Endothelial cell of umbilical vein (primary cell): ENCODE measurements around the gene TVP23A. TPM values are rescaled to one million over a fixed set of nuclear protein-coding genes. Genes with fewer than 3 reads are reported as not detected.

Experiments used
- BruUV-seq: library from RNA; stranded (reverse); fragments of 400-500 nt; replicated peaks from 2 replicates; lab custom pipeline; 2021; lab: Mats Ljungman, UMichigan
- CTCF ChIA-PET: fragments of 300-600, 350-600 bp; sonication (Branson Sonifier 250); formaldehyde crosslinking; loops from one replicate; lab custom pipeline; 2021; ENCODE audit warnings: antibody characterized with exemption, inconsistent platforms; lab: Charles Lee
- POLR2A ChIA-PET: fragments of 300-600, 350-600 bp; sonication (Branson Sonifier 250); formaldehyde crosslinking; loops from one replicate; lab custom pipeline; 2021; ENCODE audit warnings: antibody characterized with exemption, inconsistent platforms; lab: Charles Lee
- DNase-seq: peaks from one replicate; pipeline ENCODE4 v3.0.0-alpha.2; 2011; ENCODE audit warnings: low read depth, low spot score
- FAIRE-seq: peaks from 2 replicates; lab custom pipeline; 2011; peaks lifted over from hg19 to GRCh38; lab: Jason Lieb, UNC
- H2AFZ ChIP-seq: 2 replicates; pipeline ENCODE4 v1.6.0; 2012; ENCODE audit warnings: low read depth, low read length, control low read depth, inconsistent platforms
- H3K27ac ChIP-seq: 2 replicates; pipeline ENCODE4 v1.5.1; 2011; ENCODE audit warnings: low read depth, mild to moderate bottlenecking, control low read depth, low read length, moderate library complexity; ENCODE audit not compliant: insufficient read depth
- H3K27me3 ChIP-seq, 2 experiments: 2 replicates each; pipeline versions ENCODE4 v1.6.0 to v1.6.1; 2011; ENCODE audit warnings: low read length in 2 of 2, mixed read lengths in 1 of 2; ENCODE audit not compliant: control insufficient read depth in 2 of 2, insufficient read depth in 2 of 2
- H3K36me3 ChIP-seq, 2 experiments: 2 replicates in 1 of 2; 3 replicates in 1 of 2; pipeline ENCODE4 v1.5.1; 2011; ENCODE audit warnings: low read length in 2 of 2, mild to moderate bottlenecking in 1 of 2, moderate library complexity in 1 of 2; ENCODE audit not compliant: control insufficient read depth in 2 of 2, insufficient read depth in 2 of 2; ENCODE audit errors: extremely low read depth in 1 of 2
- H3K4me1 ChIP-seq: 3 replicates; pipeline ENCODE4 v1.5.1; 2011; ENCODE audit warnings: mild to moderate bottlenecking, low read length; ENCODE audit not compliant: control insufficient read depth, insufficient read depth; ENCODE audit errors: extremely low read depth
- H3K4me2 ChIP-seq: 2 replicates; pipeline ENCODE4 v1.6.1; 2011; ENCODE audit warnings: low read length, control low read depth, mixed read lengths; ENCODE audit not compliant: insufficient read depth
- H3K4me3 ChIP-seq, 3 experiments: fragments of 200-600 bp in 1 of 3; sonication (generic), shearing (Covaris generic) in 1 of 3; replicated peaks in 1 of 3; 2 replicates each; pipeline ENCODE4 v1.5.1; 2011 to 2016; ENCODE audit warnings: control low read depth in 3 of 3, low read length in 3 of 3, mild to moderate bottlenecking in 2 of 3, inconsistent platforms in 1 of 3, low read depth in 1 of 3, moderate library complexity in 1 of 3; ENCODE audit not compliant: insufficient read depth in 1 of 3
- H3K79me2 ChIP-seq: 2 replicates; pipeline ENCODE4 v1.6.0; 2012; ENCODE audit warnings: low read length, inconsistent platforms; ENCODE audit not compliant: control insufficient read depth, insufficient read depth
- H3K9ac ChIP-seq: replicated peaks from 2 replicates; pipeline ENCODE3; 2011; ENCODE audit warnings: low read length, control low read depth; ENCODE audit not compliant: insufficient read depth; ENCODE audit errors: extremely low read depth
- H3K9me1 ChIP-seq: replicated peaks from 3 replicates; pipeline ENCODE4 v1.6.0; 2011; ENCODE audit warnings: mild to moderate bottlenecking, low read length; ENCODE audit not compliant: control insufficient read depth, insufficient read depth; ENCODE audit errors: extremely low read depth
- H3K9me3 ChIP-seq: replicated peaks from 2 replicates; pipeline ENCODE4 v1.5.1; 2012; ENCODE audit warnings: low read length, inconsistent platforms; ENCODE audit not compliant: control insufficient read depth, insufficient read depth
- H4K20me1 ChIP-seq: replicated peaks from 2 replicates; pipeline ENCODE3; 2011; ENCODE audit warnings: mild to moderate bottlenecking, low read length; ENCODE audit not compliant: control insufficient read depth, insufficient read depth; ENCODE audit errors: extremely low read depth
- FOS ChIP-seq: IDR thresholded peaks from 2 replicates; pipeline ENCODE4 v1.6.1; 2011; ENCODE audit warnings: mild to moderate bottlenecking, low read length, moderate library complexity, borderline replicate concordance; ENCODE audit not compliant: insufficient read depth
- GATA2 ChIP-seq: IDR thresholded peaks from 2 replicates; pipeline ENCODE4 v1.7.0; 2011; ENCODE audit warnings: low read depth, mild to moderate bottlenecking, moderate library complexity, mixed read lengths, low read length; ENCODE audit not compliant: insufficient read length, insufficient read depth
- JUN ChIP-seq: IDR thresholded peaks from 2 replicates; pipeline ENCODE4 v1.6.1; 2011; ENCODE audit warnings: borderline replicate concordance, low read depth; ENCODE audit not compliant: insufficient read length, insufficient read depth
- MYC ChIP-seq: IDR thresholded peaks from one replicate; pipeline ENCODE4 v1.6.1; 2011; ENCODE audit warnings: mild to moderate bottlenecking, low read depth, low read length
- POLR2A ChIP-seq: IDR thresholded peaks from 2 replicates; pipeline ENCODE4 v1.6.1; 2012; ENCODE audit warnings: low read depth, mild to moderate bottlenecking, control low read depth, low read length
- POLR2AphosphoS5 ChIP-seq: IDR thresholded peaks from 2 replicates; pipeline ENCODE4 v1.6.1; 2012; ENCODE audit warnings: low read depth, mild to moderate bottlenecking, control low read depth, low read length, moderate library complexity; ENCODE audit not compliant: insufficient read depth
- dilution Hi-C: fragments of 300-500 bp; cut with MboI; formaldehyde crosslinking; loops from one replicate; pipeline ENCODE4 v1.15.0; 2019; ENCODE audit warnings: low sequenced_read_pairs; ENCODE audit not compliant: extremely low pct_ligation_motif_present
- intact Hi-C: fragments of 100-400 bp; cut with micrococcal nuclease; formaldehyde crosslinking; loops from one replicate; pipeline ENCODE4 v1.10.0; 2022
- polyA plus RNA-seq, 4 experiments: library from polyadenylated mRNA; depleted of rRNA in 3 of 4; stranded (reverse) in 3 of 4; unstranded in 1 of 4; fragments of >200 nt; gene quantifications; 2 replicates each; pipeline versions ENCODE4 v1.2.1 to v1.2.3, GENCODE V29; 2011 to 2012; ENCODE audit warnings: missing spikeins in 1 of 4
- total RNA-seq: library from RNA; stranded (reverse); gene quantifications from 2 replicates; pipeline ENCODE4 v1.2.3, GENCODE V29; 2021
- TF ChIP-seq, protein P1 (sequence below), 2 donors: IDR thresholded peaks; 1 replicate in 1 of 2; 2 replicates in 1 of 2; pipeline ENCODE4 v1.5.1; 2011; ENCODE audit warnings: low read length in 2 of 2, mild to moderate bottlenecking in 2 of 2, moderate library complexity in 2 of 2, control low read depth in 1 of 2, inconsistent platforms in 1 of 2, low read depth in 1 of 2; ENCODE audit not compliant: insufficient read depth in 1 of 2; ENCODE audit errors: extremely low read depth in 1 of 2
- TF ChIP-seq, protein P2 (sequence below): IDR thresholded peaks from 2 replicates; pipeline ENCODE4 v1.6.1; 2011; ENCODE audit not compliant: insufficient read depth, insufficient read length

TVP23A gene
- total and polyA plus RNA-seq, 2 donors (not counting 3 experiments of a cell fraction or from before 2014, with no cell fraction given): not detected

DNA sequence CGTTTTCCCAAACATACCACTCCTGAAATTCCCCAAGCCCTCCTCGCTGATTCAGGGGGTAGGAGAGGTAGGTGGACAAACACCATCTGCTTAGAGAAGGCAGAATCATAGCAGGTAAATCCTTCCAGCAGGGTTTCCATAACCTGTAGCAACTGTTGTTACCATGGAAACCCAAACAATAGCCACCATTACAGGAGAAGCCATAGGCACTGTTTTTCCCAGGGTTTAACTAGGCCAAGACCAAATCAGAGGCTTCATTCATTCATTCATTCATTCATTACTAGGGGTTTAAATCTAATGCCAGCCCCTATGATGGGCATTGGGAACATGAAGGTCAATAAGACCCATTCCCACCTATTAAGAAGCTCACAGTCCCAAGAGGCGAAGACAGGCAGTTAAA lies 32.9 kb upstream of the TVP23A start:
- Histone ChIP-seq H3K36me3 (no peaks in the 10 kb centered on the region), H3K4me3 (no peak overlapping the region), H3K9me3 (no peaks in the 10 kb centered on the region), H3K27ac (no peak overlapping the region), H4K20me1 (no peaks in the 10 kb centered on the region), H3K9me1 (no peaks in the 10 kb centered on the region), H3K4me2 (no peak overlapping the region), H3K4me1 (no peaks in the 10 kb centered on the region), H3K27me3 (no peaks in the 10 kb centered on the region), H3K79me2 (no peaks in the 10 kb centered on the region), H2AFZ (no peak overlapping the region), H3K9ac (no peak overlapping the region)
- TF ChIP-seq POLR2AphosphoS5: no peak
- TF ChIP-seq GATA2: no peak
- no peak for TF ChIP-seq MYC
- no peak for TF ChIP-seq POLR2A
- no peak for TF ChIP-seq JUN
- TF ChIP-seq, protein P1, sequence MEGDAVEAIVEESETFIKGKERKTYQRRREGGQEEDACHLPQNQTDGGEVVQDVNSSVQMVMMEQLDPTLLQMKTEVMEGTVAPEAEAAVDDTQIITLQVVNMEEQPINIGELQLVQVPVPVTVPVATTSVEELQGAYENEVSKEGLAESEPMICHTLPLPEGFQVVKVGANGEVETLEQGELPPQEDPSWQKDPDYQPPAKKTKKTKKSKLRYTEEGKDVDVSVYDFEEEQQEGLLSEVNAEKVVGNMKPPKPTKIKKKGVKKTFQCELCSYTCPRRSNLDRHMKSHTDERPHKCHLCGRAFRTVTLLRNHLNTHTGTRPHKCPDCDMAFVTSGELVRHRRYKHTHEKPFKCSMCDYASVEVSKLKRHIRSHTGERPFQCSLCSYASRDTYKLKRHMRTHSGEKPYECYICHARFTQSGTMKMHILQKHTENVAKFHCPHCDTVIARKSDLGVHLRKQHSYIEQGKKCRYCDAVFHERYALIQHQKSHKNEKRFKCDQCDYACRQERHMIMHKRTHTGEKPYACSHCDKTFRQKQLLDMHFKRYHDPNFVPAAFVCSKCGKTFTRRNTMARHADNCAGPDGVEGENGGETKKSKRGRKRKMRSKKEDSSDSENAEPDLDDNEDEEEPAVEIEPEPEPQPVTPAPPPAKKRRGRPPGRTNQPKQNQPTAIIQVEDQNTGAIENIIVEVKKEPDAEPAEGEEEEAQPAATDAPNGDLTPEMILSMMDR (IDR thresholded peaks at IDR 0.05; ENCODE audit: extremely low read depth in 1 of 2, insufficient read depth in 1 of 2, low read depth in 1 of 2, low read length in 2 of 2): no peak
- TF ChIP-seq FOS: no peak
- TF ChIP-seq, protein P2, sequence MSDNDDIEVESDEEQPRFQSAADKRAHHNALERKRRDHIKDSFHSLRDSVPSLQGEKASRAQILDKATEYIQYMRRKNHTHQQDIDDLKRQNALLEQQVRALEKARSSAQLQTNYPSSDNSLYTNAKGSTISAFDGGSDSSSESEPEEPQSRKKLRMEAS: no peak
- CTCF ChIA-PET: no interaction called here
- DNase-seq: no peak
- BruUV-seq: no TSS peak
- dilution Hi-C loops: no loop called here
- FAIRE-seq: no peak
- POLR2A ChIA-PET: no interaction called here
- intact Hi-C loops: no loop called here
